ENCODE measurements around the gene INAFM1.

INAFM1 gene

DNA sequence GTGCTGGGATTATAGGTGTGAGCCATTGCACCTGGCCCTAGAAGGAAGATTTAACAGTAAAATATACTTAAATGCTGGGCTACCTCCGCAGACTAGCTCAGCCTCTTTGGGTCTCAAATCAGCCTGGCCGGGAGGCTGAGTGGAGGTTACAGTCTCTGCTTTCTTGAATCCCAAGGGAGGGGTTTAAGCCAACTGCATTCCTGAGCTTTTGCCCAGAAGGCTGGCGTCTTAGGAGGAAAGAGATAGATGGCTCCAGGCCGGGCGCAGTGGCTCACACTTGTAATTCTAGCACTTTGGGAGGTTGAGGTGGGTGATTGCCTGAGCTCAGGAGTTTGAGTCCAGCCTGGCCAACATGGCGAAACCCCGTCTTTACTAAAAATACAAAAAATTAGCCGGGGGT is 34.4 kb downstream of the INAFM1 start:
- TF ChIP-seq, protein P1, sequence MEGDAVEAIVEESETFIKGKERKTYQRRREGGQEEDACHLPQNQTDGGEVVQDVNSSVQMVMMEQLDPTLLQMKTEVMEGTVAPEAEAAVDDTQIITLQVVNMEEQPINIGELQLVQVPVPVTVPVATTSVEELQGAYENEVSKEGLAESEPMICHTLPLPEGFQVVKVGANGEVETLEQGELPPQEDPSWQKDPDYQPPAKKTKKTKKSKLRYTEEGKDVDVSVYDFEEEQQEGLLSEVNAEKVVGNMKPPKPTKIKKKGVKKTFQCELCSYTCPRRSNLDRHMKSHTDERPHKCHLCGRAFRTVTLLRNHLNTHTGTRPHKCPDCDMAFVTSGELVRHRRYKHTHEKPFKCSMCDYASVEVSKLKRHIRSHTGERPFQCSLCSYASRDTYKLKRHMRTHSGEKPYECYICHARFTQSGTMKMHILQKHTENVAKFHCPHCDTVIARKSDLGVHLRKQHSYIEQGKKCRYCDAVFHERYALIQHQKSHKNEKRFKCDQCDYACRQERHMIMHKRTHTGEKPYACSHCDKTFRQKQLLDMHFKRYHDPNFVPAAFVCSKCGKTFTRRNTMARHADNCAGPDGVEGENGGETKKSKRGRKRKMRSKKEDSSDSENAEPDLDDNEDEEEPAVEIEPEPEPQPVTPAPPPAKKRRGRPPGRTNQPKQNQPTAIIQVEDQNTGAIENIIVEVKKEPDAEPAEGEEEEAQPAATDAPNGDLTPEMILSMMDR (conservative IDR thresholded peaks at IDR 0.05; ENCODE audit: low read depth, low read length) = no peak
- no peak overlapping the region for H3K4me3 ChIP-seq (ENCODE audit: low read length)
- no peak for DNase-seq (ENCODE audit: low read depth)

DNA sequence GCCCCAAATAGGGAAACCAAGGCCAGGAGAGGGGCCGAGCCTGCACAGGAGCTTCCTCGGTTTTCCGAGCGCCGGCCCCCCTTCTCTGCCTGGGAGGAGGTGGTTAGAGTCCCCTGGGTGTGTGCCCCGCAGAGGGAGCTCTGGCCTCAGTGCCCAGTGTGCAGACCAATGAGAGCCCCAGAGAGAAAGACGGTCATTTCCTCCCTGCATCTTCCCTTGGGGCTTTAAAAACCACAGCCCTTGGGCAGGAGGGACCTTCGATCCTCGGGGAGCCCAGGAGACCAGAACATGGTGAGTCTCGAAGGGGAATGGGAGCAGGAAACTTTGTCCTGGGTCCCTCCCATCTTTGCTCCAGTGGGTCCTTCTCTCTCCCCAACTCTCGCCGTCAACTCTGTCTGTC is 34.9 kb downstream of the INAFM1 start, which contains the start of gene C5AR1:
Gene C5AR1 (plus strand): TSS at position 254 of the 400 bp plus-strand sequence. CDS start 35 bp downstream, at position 289.
- H3K4me3 ChIP-seq (ENCODE audit: low read length) = no peak within 1 kb of the TSS
- DNase-seq (ENCODE audit: low read depth) = no peak
- TF ChIP-seq, protein P1 (conservative IDR thresholded peaks at IDR 0.05; ENCODE audit: low read depth, low read length) = no peak

GRCh38 chr19:47310323-47310722 is 35.6 kb downstream of the INAFM1 start:
- TF ChIP-seq, protein P1 (conservative IDR thresholded peaks at IDR 0.05; ENCODE audit: low read depth, low read length) = no peak
- H3K4me3 ChIP-seq (ENCODE audit: low read length) = no peak overlapping the region
- no peak for DNase-seq (ENCODE audit: low read depth)

DNA sequence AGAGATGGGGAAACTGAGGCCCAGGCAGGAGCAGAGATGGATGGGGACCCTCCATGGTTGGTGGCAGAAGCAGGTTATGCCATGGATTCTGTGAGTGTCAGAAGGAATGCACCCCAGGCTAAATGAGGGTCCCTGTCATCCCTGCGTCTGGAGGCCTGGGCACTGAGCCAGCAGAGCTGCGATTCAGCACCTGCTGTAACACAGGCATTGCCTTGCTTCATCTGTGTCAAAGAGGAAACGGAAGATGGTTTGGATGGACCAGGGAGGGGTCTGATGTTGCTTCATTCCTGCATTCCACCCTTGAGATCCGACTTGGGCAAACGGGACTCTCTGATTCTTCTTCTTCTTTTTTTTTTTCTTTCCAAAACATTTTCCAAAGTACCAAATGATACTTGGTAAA is 36.1 kb downstream of the INAFM1 start:
- TF ChIP-seq, protein P1 (conservative IDR thresholded peaks at IDR 0.05; ENCODE audit: low read depth, low read length) = no peak
- no peak for DNase-seq (ENCODE audit: low read depth)
- no peak overlapping the region for H3K4me3 ChIP-seq (ENCODE audit: low read length)

- TF ChIP-seq, protein P1 (conservative IDR thresholded peaks at IDR 0.05; ENCODE audit: low read depth, low read length) = no peak
- H3K4me3 ChIP-seq (ENCODE audit: low read length) = no peak overlapping the region
- DNase-seq (ENCODE audit: low read depth) = no peak
These were observed 37.8 kb downstream of the INAFM1 start for GRCh38 chr19:47312366-47313006.

- TF ChIP-seq, protein P1 (conservative IDR thresholded peaks at IDR 0.05; ENCODE audit: low read depth, low read length) = no peak
- DNase-seq (ENCODE audit: low read depth) = no peak
- no peak overlapping the region for H3K4me3 ChIP-seq (ENCODE audit: low read length)
These were observed 39.1 kb downstream of the INAFM1 start for GRCh38 chr19:47313754-47314295.

All from retinal pigment epithelial cell (primary cell).